ENCODE measurements around the gene STMP1. TPM values are rescaled to one million over a fixed set of nuclear protein-coding genes. Genes with fewer than 3 reads are reported as not detected.
"Not testable (repeated sequence)": the region's sequence is repeated elsewhere in the genome, so short reads cannot be mapped to it uniquely, and the experiment has no call there.

Gene STMP1
- polyA plus RNA-seq (2013, experiment 1 of 2) = 52.6 TPM
- polyA plus RNA-seq (2013, experiment 2 of 2) = 58.0 TPM

DNA sequence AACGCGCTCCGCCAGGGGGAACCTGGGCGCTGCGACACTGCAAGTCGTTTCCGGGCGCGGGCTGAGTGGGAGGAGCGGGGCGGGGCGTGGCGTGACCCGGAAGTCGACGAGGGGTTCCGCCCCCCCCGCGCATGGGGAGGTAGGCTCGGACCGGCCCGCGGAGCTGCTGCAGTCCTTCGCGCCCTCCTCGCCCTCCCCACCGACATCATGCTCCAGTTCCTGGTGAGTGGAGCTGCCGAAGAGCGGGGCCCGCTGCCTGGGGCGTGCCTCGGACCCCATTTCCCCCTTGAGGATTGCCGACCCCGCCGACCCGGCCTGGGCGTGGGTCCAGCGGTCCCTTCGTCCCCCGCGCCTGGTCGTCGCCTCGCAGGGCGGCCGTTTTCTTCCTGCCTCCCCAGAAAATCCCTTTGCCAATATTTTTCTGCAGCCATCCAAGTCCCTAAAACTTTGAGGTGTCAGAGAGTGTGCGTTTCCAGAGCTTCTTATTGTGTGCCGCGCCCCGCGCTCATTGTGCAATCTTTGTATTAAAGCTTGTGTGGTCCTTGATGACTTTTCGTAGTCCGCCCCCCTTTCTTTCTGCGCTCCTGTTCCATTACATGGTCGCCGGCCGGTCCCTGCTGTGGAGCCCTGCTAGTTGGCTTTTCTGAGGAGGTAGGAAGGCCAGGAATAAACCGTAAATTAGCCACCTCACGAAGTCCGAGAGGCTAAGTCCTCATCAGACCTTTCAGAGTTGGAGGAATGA, at the start of gene STMP1:
STMP1 (plus strand) TSS at position 142 of the 742 bp plus-strand sequence.
- WGBS, 2 experiments (ENCODE audit: insufficient coverage in 2 of 2) = 0% methylated on average over 22 to 39 of the region's 60 CpGs
- Histone ChIP-seq H3K27ac (ENCODE audit: low read depth, low read length, severe bottlenecking) (peak within 1 kb of the TSS; percentile 84), H3K4me1 (ENCODE audit: control insufficient read depth, insufficient read depth, low read length, poor library complexity, severe bottlenecking) (peaks cover 4% of the 10 kb centered on the region), H3K4me3 (ENCODE audit: extremely low read depth, insufficient read depth, low read length, poor library complexity, severe bottlenecking) (peak within 1 kb of the TSS; percentile 99), H3K9me3 (ENCODE audit: control insufficient read depth, low read length) (no peaks in the 10 kb centered on the region), H3K36me3 (ENCODE audit: control insufficient read depth, insufficient read depth, low read length) (peaks cover 9% of the 10 kb centered on the region)

DNA sequence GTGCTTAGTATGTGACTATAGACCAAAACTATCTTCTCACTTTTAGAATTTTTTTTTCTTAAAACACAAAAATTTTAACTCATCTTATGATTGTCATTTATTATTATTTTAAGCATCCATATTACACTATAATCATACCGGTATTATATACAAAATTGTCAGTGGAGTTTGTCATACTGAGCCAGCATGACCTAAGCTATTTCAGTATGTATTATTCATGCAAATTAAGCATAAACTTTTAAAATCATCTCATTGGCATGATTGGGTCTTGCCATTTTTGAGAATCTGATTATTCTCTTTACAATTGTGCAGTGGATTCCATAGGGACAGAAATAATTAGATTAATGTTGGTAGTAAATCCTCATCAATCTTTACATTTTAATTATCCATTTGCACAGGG, 46.2 kb upstream of the STMP1 start:
- peaks cover 72% of the 10 kb centered on the region for H3K36me3 ChIP-seq (ENCODE audit: control insufficient read depth, insufficient read depth, low read length)
- no CpG with 5 or more reads among the region's 1 CpG for WGBS, 2 experiments (ENCODE audit: insufficient coverage in 2 of 2)
- H3K4me1 ChIP-seq (ENCODE audit: control insufficient read depth, insufficient read depth, low read length, poor library complexity, severe bottlenecking) = no peaks in the 10 kb centered on the region
- H3K27ac ChIP-seq (ENCODE audit: low read depth, low read length, severe bottlenecking) = no peak overlapping the region
- H3K4me3 ChIP-seq (ENCODE audit: extremely low read depth, insufficient read depth, low read length, poor library complexity, severe bottlenecking) = no peak overlapping the region
- no peaks in the 10 kb centered on the region for H3K9me3 ChIP-seq (ENCODE audit: control insufficient read depth, low read length)

DNA sequence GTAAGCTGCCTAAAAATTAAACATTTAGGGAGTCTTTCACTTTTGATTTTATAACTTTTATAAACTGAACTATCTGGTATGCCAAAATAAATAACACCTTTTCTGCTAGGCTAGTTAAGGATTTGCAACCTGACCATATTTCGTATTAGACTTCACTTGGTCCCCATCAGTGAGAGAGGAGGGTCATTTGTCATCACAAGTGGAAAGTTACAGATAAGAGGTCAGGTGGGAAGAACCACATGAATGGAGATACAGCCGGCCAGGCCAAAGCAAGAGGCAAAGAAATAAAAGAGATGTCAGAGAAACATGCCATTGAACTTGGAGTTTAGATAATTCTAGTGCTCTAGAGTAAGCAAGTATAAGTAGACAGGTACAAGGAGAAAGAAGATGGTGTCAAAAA, 44.5 kb upstream of the STMP1 start:
- WGBS, 2 experiments (ENCODE audit: insufficient coverage in 2 of 2) = 100% methylated on average over 2 of the region's 2 CpGs
- Histone ChIP-seq H3K9me3 (ENCODE audit: control insufficient read depth, low read length) (no peaks in the 10 kb centered on the region), H3K36me3 (ENCODE audit: control insufficient read depth, insufficient read depth, low read length) (peaks cover 68% of the 10 kb centered on the region), H3K27ac (ENCODE audit: low read depth, low read length, severe bottlenecking) (no peak overlapping the region), H3K4me3 (ENCODE audit: extremely low read depth, insufficient read depth, low read length, poor library complexity, severe bottlenecking) (no peak overlapping the region), H3K4me1 (ENCODE audit: control insufficient read depth, insufficient read depth, low read length, poor library complexity, severe bottlenecking) (no peaks in the 10 kb centered on the region)

DNA sequence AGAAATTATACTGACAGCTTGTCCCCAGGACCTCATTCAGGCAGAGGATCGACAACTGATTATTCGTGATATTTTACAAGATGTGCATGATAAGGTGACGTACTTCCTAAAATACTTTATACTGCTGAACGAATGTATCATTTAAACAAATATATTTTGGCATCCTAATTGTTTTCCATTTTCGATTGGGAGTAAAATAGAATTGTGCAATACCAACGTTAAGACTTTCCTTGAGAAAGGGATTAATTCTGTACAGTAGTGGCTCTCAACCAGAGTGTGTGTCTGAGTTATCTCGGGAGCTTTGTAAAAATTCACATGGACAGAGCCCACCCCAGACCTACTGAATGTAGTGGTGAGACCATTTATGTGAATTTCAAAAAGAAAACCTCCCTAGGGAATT, 43.8 kb upstream of the STMP1 start:
- Histone ChIP-seq H3K9me3 (ENCODE audit: control insufficient read depth, low read length) (no peaks in the 10 kb centered on the region), H3K27ac (ENCODE audit: low read depth, low read length, severe bottlenecking) (no peak overlapping the region), H3K4me3 (ENCODE audit: extremely low read depth, insufficient read depth, low read length, poor library complexity, severe bottlenecking) (no peak overlapping the region), H3K4me1 (ENCODE audit: control insufficient read depth, insufficient read depth, low read length, poor library complexity, severe bottlenecking) (no peaks in the 10 kb centered on the region), H3K36me3 (ENCODE audit: control insufficient read depth, insufficient read depth, low read length) (peaks cover 71% of the 10 kb centered on the region)
- WGBS, 2 experiments (ENCODE audit: insufficient coverage in 2 of 2) = 84 to 89% methylated on average over 2 to 4 of the region's 7 CpGs

DNA sequence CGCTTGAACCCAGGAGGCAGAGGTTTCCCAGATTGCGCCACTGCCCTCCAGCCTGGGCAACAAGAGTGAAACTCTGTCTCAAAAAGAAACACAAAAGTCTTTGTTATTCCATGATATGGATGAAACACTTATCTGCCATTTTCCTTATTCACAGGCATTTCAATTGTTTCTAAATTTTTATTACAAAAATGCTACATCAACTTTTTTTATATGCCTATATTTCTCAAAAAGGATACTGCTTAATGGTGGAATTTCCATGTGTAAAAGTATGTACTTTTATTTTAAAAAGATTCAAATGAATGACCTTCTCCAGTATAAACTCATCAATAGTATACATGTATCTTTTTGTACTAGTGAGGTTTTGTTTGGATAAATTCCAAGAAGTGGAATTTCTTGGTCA, 41.9 kb upstream of the STMP1 start:
- WGBS, 2 experiments (ENCODE audit: insufficient coverage in 2 of 2) = 90 to 100% methylated on average over 2 of the region's 2 CpGs
- H3K4me1 ChIP-seq (ENCODE audit: control insufficient read depth, insufficient read depth, low read length, poor library complexity, severe bottlenecking) = no peaks in the 10 kb centered on the region

DNA sequence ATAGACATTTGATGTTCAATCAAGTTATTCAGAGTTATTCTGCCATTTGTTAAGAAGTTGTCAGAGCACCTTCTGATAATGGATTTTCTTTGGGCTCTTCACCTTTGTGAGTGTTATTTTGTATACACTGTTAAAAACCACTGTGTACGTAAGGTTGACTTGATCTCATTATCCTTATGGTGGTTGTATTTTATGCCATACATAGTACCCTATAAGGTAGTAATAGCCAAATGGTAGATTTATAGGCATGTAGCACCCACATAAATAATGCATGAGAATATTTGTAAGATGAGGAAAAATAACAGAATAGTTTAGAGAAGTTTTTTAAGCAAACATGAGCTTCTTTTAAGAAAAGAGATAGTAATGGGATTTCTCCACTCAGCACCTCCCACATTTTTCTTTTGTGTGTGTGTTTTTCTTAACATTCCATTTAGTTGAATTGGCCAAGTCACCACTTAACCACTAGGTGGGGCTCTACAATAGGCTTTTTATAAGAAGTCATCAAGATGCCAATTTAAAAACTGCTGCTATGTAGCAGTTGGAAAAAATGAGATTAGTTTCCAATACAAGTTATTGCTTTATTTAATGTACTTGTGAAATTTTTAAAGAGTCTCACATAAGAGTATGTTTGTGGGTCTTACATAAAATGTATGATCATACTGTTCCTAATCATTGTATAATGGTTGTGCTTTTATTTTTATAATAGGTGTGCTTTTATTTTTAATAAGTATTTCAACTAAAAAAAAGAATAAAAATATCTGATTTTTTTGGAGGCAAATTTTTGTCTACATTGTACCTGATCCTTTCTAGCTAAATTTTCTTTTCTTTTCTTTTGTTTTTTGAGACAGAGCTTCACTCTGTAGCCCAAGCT, 41.1 kb upstream of the STMP1 start:
- WGBS, 2 experiments (ENCODE audit: insufficient coverage in 2 of 2) = no CpG with 5 or more reads among the region's 1 CpG
- Histone ChIP-seq H3K36me3 (ENCODE audit: control insufficient read depth, insufficient read depth, low read length) (peaks cover 84% of the 10 kb centered on the region), H3K4me1 (ENCODE audit: control insufficient read depth, insufficient read depth, low read length, poor library complexity, severe bottlenecking) (no peaks in the 10 kb centered on the region), H3K27ac (ENCODE audit: low read depth, low read length, severe bottlenecking) (no peak overlapping the region), H3K4me3 (ENCODE audit: extremely low read depth, insufficient read depth, low read length, poor library complexity, severe bottlenecking) (no peak overlapping the region), H3K9me3 (ENCODE audit: control insufficient read depth, low read length) (no peaks in the 10 kb centered on the region)

More for the DNA sequence above, 41.9 kb upstream of the STMP1 start:
- Histone ChIP-seq H3K4me3 (ENCODE audit: extremely low read depth, insufficient read depth, low read length, poor library complexity, severe bottlenecking) (no peak overlapping the region), H3K36me3 (ENCODE audit: control insufficient read depth, insufficient read depth, low read length) (peaks cover 83% of the 10 kb centered on the region), H3K27ac (ENCODE audit: low read depth, low read length, severe bottlenecking) (no peak overlapping the region), H3K9me3 (ENCODE audit: control insufficient read depth, low read length) (no peaks in the 10 kb centered on the region)

DNA sequence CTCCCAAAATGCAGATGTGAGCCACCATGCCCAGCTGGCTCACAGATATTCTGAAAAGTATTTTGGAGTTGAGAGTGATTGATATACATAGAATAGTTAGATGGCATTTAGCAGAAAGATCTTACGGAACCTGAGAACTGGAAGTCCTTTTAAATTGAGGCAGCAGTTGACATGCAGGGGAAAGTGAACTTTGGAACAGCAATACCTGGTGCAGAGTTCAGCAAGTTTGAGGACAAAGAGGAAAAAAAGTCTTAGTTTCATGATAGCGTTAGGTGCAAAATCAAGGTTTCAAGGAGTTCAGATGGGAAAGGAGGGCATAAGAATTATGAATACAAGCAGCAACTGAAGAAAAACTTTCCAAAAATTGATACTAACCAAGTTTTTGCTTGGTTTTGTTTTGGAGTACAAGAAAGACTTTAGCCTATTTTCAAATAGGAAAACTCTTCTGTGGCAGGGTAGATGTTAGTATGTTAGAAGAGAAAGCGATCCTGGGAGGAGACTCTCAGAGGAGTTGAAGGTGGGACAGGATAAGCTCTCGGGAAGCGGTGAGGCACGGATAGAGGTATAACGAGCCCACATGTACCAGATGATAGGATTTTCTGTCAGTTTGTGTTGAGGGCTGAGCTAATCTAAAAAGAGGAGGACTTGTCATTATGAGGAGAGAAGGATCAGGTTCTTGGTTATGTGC, 28.0 kb upstream of the STMP1 start:
- WGBS, 2 experiments (ENCODE audit: insufficient coverage in 2 of 2) = 95 to 97% methylated on average over 7 of the region's 7 CpGs
- no peaks in the 10 kb centered on the region for H3K4me1 ChIP-seq (ENCODE audit: control insufficient read depth, insufficient read depth, low read length, poor library complexity, severe bottlenecking)
- H3K36me3 ChIP-seq (ENCODE audit: control insufficient read depth, insufficient read depth, low read length) = peaks cover 77% of the 10 kb centered on the region

DNA sequence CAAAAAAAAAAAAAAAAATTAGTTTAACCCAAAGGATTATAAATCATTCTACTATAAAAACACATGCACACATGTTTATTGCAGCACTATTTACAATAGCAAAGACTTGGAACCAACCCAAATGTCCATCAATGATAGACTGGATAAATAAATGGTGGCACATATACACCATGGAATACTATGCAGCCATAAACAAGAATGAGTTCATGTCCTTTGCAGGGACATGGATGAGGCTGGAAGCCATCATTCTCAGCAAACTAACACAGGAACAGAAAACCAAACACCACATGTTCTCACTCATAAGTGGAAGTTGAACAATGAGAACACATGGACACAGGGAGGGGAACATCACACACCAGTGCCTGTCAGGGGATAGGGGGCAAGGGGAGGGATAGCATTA, 22.6 kb upstream of the STMP1 start:
- H3K27ac ChIP-seq (ENCODE audit: low read depth, low read length, severe bottlenecking); H3K4me1 ChIP-seq (ENCODE audit: control insufficient read depth, insufficient read depth, low read length, poor library complexity, severe bottlenecking); H3K4me3 ChIP-seq (ENCODE audit: extremely low read depth, insufficient read depth, low read length, poor library complexity, severe bottlenecking); H3K9me3 ChIP-seq (ENCODE audit: control insufficient read depth, low read length): not testable (repeated sequence)
- H3K36me3 ChIP-seq (ENCODE audit: control insufficient read depth, insufficient read depth, low read length) = peaks cover 85% of the 10 kb centered on the region

More for the DNA sequence above, 28.0 kb upstream of the STMP1 start:
- no peaks in the 10 kb centered on the region for H3K9me3 ChIP-seq (ENCODE audit: control insufficient read depth, low read length)
- no peak overlapping the region for H3K27ac ChIP-seq (ENCODE audit: low read depth, low read length, severe bottlenecking)
- no peak overlapping the region for H3K4me3 ChIP-seq (ENCODE audit: extremely low read depth, insufficient read depth, low read length, poor library complexity, severe bottlenecking)

DNA sequence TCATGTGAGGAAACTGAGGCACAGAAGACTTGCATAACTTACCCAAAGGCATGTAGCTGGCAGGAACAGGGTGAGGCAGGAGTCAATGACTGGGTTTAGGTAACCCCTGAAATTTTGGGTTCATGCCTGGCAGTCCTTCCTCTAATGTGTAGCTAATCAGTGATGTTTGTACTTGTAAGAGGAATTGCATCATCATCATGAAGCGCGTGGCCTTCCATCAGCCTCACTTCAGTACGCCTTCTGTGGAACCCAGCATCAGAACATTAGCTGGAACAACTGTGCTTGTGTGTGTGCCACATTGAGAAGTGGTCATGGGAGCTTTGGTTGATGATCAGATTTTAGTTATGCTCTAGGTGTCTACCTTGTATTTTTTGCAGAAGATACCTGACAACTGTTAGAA, 18.2 kb upstream of the STMP1 start:
- H3K4me3 ChIP-seq (ENCODE audit: extremely low read depth, insufficient read depth, low read length, poor library complexity, severe bottlenecking) = no peak overlapping the region
- peaks cover 81% of the 10 kb centered on the region for H3K36me3 ChIP-seq (ENCODE audit: control insufficient read depth, insufficient read depth, low read length)
- H3K9me3 ChIP-seq (ENCODE audit: control insufficient read depth, low read length) = no peaks in the 10 kb centered on the region
- no peaks in the 10 kb centered on the region for H3K4me1 ChIP-seq (ENCODE audit: control insufficient read depth, insufficient read depth, low read length, poor library complexity, severe bottlenecking)
- WGBS, 2 experiments (ENCODE audit: insufficient coverage in 2 of 2) = 100% methylated on average over 3 of the region's 3 CpGs
- no peak overlapping the region for H3K27ac ChIP-seq (ENCODE audit: low read depth, low read length, severe bottlenecking)

DNA sequence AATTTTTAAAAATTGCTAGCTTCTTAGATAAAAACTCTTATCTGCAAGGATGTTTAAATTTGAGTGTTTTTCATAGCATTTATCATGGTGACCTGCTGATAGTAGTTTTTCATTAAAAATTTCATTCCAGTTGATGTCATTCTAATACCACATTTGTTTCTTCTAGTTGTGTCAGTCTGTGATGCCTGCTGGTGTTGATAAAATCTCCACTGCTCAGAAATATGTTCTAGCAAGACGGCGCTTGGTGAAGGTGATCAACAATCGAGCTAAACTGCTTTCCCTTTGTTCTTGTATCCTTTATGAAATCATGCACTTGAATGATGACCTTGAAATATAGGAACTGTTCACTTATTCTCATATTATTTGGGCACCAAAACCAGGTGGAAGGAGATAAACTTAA, 17.6 kb upstream of the STMP1 start:
- Histone ChIP-seq H3K36me3 (ENCODE audit: control insufficient read depth, insufficient read depth, low read length) (peaks cover 81% of the 10 kb centered on the region), H3K27ac (ENCODE audit: low read depth, low read length, severe bottlenecking) (no peak overlapping the region), H3K9me3 (ENCODE audit: control insufficient read depth, low read length) (no peaks in the 10 kb centered on the region), H3K4me1 (ENCODE audit: control insufficient read depth, insufficient read depth, low read length, poor library complexity, severe bottlenecking) (peaks cover 1% of the 10 kb centered on the region), H3K4me3 (ENCODE audit: extremely low read depth, insufficient read depth, low read length, poor library complexity, severe bottlenecking) (no peak overlapping the region)
- WGBS, 2 experiments (ENCODE audit: insufficient coverage in 2 of 2) = 100% methylated on average over 2 of the region's 3 CpGs; no CpG with 5 or more reads in 1 of the 2 experiments

Data from mesodermal cell (in vitro differentiated cells).